ENCODE data around the gene ZFYVE21.

Gene ZFYVE21

DNA sequence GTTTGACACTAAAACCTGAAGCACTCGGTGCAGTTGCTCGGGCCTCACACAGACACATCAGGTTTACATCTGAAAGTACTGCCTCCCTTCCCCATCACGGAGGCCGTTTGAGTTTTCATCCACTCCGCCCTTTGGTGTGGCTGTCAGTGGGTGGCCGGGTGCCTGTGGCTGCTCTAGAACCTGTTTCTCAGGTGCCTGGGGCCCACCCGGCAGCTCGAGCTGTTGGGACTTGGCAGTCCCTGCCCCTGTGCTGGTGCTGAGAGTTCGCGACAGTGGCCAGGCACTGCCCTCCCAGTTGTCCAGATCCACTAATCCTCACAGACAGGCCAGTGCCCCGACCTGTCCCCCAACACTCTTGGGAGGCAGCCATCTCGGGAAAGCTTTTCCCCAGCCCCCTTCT lies 22.7 kb upstream of the ZFYVE21 start:
- no peak for DNase-seq

GRCh38 chr14:103693515-103693914 lies 22.1 kb upstream of the ZFYVE21 start:
- DNase-seq = no peak

DNA sequence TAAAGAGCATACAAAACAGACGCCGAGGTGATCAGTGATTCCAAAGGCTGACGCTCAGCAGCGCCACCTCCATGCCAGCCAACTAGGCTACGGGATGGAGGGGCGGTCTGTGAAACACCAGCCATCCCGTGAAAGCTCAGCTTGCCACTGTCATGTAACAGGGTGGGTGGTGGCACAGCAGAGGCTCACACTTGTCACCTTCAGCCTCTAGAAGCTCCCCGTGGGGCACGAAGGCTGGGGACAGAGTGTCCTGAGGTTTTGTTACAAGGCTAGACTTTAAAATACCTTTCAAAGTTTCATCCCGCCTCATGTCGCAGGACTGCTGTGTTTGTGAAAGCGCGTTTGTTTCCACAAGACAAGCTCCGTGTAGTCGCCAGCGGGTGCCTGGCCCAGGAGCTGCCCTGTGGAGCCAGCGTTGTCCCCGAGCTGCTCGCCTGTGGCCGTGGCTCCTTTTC lies 21.0 kb upstream of the ZFYVE21 start:
- DNase-seq = no peak

DNA sequence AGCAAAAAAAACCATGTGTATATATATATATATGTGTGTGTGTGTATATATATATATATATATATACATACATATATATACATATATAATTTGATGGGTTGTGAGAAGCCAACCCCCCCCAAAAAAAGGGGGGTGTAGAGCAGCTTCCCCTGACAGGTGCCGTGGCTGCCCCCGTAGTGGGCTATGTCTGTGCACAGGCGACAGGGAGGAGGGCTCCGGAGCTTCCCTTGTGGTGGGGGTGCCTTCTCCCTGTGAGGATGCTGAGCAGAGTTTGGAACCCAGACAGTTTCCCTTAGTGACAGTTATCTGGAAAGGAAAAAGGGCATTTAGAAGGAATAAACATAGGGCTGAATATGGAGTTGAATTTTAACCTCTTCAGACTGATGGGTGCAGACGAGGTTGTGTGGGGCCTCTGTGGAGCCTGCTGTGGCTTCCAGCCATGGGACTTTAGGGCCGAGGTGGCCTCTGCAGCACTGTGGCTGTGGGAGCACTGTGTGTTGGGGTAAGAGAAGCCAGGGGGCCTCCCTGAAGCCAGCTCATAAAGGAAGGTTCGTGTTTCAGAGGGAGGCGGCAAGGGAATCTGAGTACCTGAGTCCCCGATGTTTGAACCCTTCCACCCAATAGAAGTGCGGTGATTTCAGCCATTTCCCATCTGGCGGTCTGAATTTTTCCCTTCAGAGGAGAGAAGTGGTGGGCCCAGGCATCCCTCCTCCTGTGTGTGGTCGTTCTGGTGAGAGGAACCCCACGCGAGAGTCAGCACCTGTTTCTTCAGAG lies 20.1 kb upstream of the ZFYVE21 start:
- DNase-seq = no peak

- no peak for DNase-seq
These were observed 19.6 kb upstream of the ZFYVE21 start for GRCh38 chr14:103696070-103696402.

- DNase-seq = no peak
These were observed 19.0 kb upstream of the ZFYVE21 start for GRCh38 chr14:103696466-103697071.

GRCh38 chr14:103697206-103697602 lies 18.4 kb upstream of the ZFYVE21 start:
- no peak for DNase-seq

- DNase-seq = no peak
These were observed 17.8 kb upstream of the ZFYVE21 start for GRCh38 chr14:103697603-103698379.

- DNase-seq = no peak
These were observed 17.0 kb upstream of the ZFYVE21 start for GRCh38 chr14:103698380-103699260.

- no peak for DNase-seq
These were observed 16.3 kb upstream of the ZFYVE21 start for GRCh38 chr14:103699261-103699661.

GRCh38 chr14:103699901-103700752 lies 15.5 kb upstream of the ZFYVE21 start:
- DNase-seq = no peak

GRCh38 chr14:103700753-103701490 lies 14.7 kb upstream of the ZFYVE21 start:
- no peak for DNase-seq

DNA sequence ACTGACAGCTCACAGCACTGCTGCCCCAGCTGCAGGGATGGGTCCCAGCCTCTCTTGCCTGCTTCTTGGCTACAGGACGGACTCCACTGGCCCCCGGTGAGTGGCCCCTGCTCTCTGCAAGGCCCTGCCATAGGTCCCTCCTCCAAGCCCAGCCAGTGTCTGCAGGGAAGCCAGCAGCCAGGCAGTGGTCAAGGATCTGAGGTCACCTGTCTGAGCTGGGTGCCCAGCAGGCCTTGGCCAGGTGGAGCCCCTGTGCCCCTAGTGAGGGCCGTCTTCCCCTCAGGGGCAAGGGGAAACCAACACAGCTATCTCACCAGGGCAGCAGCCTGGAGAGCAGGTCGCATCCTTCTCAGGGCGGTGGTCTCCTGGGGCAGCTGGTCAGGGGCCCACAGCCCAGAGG lies 13.5 kb upstream of the ZFYVE21 start:
- no peak for DNase-seq

- no peak for DNase-seq
These were observed 12.8 kb upstream of the ZFYVE21 start for GRCh38 chr14:103702497-103703432.

- no peak for DNase-seq
These were observed 11.9 kb upstream of the ZFYVE21 start for GRCh38 chr14:103703433-103704385.

DNA sequence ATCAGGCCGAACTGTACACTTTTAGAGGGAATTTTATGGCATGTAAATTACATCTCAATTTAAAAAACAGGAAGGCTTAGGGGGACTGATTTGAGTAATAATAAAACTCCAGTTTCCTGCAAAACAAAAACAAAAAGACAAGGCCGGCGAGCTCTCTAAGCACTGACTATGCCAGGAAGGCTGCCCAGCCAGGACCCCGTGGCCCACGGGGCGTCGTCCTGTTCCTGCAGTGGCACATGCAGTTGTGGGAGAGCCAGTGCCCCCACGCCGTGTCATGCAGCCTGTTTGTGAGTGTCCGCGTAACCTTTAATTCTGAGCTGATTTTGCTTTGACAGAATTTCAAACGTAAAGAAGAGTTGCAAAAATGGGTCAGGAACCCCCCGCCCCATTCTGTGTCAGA lies 10.9 kb upstream of the ZFYVE21 start:
- no peak for DNase-seq

DNA sequence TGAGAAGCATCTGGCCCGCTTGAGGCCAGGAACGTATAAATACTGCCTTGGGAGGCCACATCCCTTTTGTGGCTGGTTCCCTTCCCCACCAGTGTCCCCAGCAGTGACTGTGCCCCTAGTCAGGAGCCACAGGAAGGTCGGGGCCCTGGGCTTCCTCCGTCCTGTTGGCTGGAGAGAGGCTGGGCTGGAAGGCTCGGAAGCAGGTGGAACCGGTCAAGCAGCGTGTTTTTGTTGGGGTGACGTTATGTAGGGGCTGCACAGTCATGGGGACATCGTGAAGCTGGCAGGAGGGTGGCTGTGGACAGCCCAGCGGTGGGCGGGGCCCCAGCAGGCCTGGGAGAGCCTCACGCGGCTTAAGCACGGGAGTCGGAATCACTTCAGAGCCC lies 10.5 kb upstream of the ZFYVE21 start:
- DNase-seq = no peak

GRCh38 chr14:103705504-103706284 lies 9.9 kb upstream of the ZFYVE21 start:
- DNase-seq = no peak

All from GDM1 (cell line).